Endothelial cell of umbilical vein (primary cell): Measurements from ENCODE around the gene DYNLT3. TPM values are rescaled to one million over a fixed set of nuclear protein-coding genes. Genes with fewer than 3 reads are reported as not detected.

Source experiments
- BruUV-seq: library from RNA; stranded (reverse); fragments of 400-500 nt; replicated peaks from 2 replicates; lab custom pipeline; 2021; lab: Mats Ljungman, UMichigan
- CTCF ChIA-PET: fragments of 300-600, 350-600 bp; sonication (Branson Sonifier 250); formaldehyde crosslinking; loops from one replicate; lab custom pipeline; 2021; ENCODE audit warnings: antibody characterized with exemption, inconsistent platforms; lab: Charles Lee
- POLR2A ChIA-PET: fragments of 300-600, 350-600 bp; sonication (Branson Sonifier 250); formaldehyde crosslinking; loops from one replicate; lab custom pipeline; 2021; ENCODE audit warnings: antibody characterized with exemption, inconsistent platforms; lab: Charles Lee
- DNase-seq: peaks from one replicate; pipeline ENCODE4 v3.0.0-alpha.2; 2011; ENCODE audit warnings: low read depth, low spot score
- FAIRE-seq: peaks from 2 replicates; lab custom pipeline; 2011; peaks lifted over from hg19 to GRCh38; lab: Jason Lieb, UNC
- H2AFZ ChIP-seq: 2 replicates; pipeline ENCODE4 v1.6.0; 2012; ENCODE audit warnings: low read depth, low read length, control low read depth, inconsistent platforms
- H3K27ac ChIP-seq: 2 replicates; pipeline ENCODE4 v1.5.1; 2011; ENCODE audit warnings: low read depth, mild to moderate bottlenecking, control low read depth, low read length, moderate library complexity; ENCODE audit not compliant: insufficient read depth
- H3K27me3 ChIP-seq, 2 experiments: 2 replicates each; pipeline versions ENCODE4 v1.6.0 to v1.6.1; 2011; ENCODE audit warnings: low read length in 2 of 2, mixed read lengths in 1 of 2; ENCODE audit not compliant: control insufficient read depth in 2 of 2, insufficient read depth in 2 of 2
- H3K36me3 ChIP-seq, 2 experiments: 2 replicates in 1 of 2; 3 replicates in 1 of 2; pipeline ENCODE4 v1.5.1; 2011; ENCODE audit warnings: low read length in 2 of 2, mild to moderate bottlenecking in 1 of 2, moderate library complexity in 1 of 2; ENCODE audit not compliant: control insufficient read depth in 2 of 2, insufficient read depth in 2 of 2; ENCODE audit errors: extremely low read depth in 1 of 2
- H3K4me1 ChIP-seq: 3 replicates; pipeline ENCODE4 v1.5.1; 2011; ENCODE audit warnings: mild to moderate bottlenecking, low read length; ENCODE audit not compliant: control insufficient read depth, insufficient read depth; ENCODE audit errors: extremely low read depth
- H3K4me2 ChIP-seq: 2 replicates; pipeline ENCODE4 v1.6.1; 2011; ENCODE audit warnings: low read length, control low read depth, mixed read lengths; ENCODE audit not compliant: insufficient read depth
- H3K4me3 ChIP-seq, 3 experiments: fragments of 200-600 bp in 1 of 3; sonication (generic), shearing (Covaris generic) in 1 of 3; replicated peaks in 1 of 3; 2 replicates each; pipeline ENCODE4 v1.5.1; 2011 to 2016; ENCODE audit warnings: control low read depth in 3 of 3, low read length in 3 of 3, mild to moderate bottlenecking in 2 of 3, inconsistent platforms in 1 of 3, low read depth in 1 of 3, moderate library complexity in 1 of 3; ENCODE audit not compliant: insufficient read depth in 1 of 3
- H3K79me2 ChIP-seq: 2 replicates; pipeline ENCODE4 v1.6.0; 2012; ENCODE audit warnings: low read length, inconsistent platforms; ENCODE audit not compliant: control insufficient read depth, insufficient read depth
- H3K9ac ChIP-seq: replicated peaks from 2 replicates; pipeline ENCODE3; 2011; ENCODE audit warnings: low read length, control low read depth; ENCODE audit not compliant: insufficient read depth; ENCODE audit errors: extremely low read depth
- H3K9me1 ChIP-seq: replicated peaks from 3 replicates; pipeline ENCODE4 v1.6.0; 2011; ENCODE audit warnings: mild to moderate bottlenecking, low read length; ENCODE audit not compliant: control insufficient read depth, insufficient read depth; ENCODE audit errors: extremely low read depth
- H3K9me3 ChIP-seq: replicated peaks from 2 replicates; pipeline ENCODE4 v1.5.1; 2012; ENCODE audit warnings: low read length, inconsistent platforms; ENCODE audit not compliant: control insufficient read depth, insufficient read depth
- H4K20me1 ChIP-seq: replicated peaks from 2 replicates; pipeline ENCODE3; 2011; ENCODE audit warnings: mild to moderate bottlenecking, low read length; ENCODE audit not compliant: control insufficient read depth, insufficient read depth; ENCODE audit errors: extremely low read depth
- EZH2 ChIP-seq: IDR thresholded peaks from 2 replicates; pipeline ENCODE4 v1.6.1; 2012; ENCODE audit warnings: borderline replicate concordance, low read depth, mild to moderate bottlenecking, moderate library complexity, low read length, inconsistent platforms; ENCODE audit not compliant: severe bottlenecking
- FOS ChIP-seq: IDR thresholded peaks from 2 replicates; pipeline ENCODE4 v1.6.1; 2011; ENCODE audit warnings: mild to moderate bottlenecking, low read length, moderate library complexity, borderline replicate concordance; ENCODE audit not compliant: insufficient read depth
- GATA2 ChIP-seq: IDR thresholded peaks from 2 replicates; pipeline ENCODE4 v1.7.0; 2011; ENCODE audit warnings: low read depth, mild to moderate bottlenecking, moderate library complexity, mixed read lengths, low read length; ENCODE audit not compliant: insufficient read length, insufficient read depth
- JUN ChIP-seq: IDR thresholded peaks from 2 replicates; pipeline ENCODE4 v1.6.1; 2011; ENCODE audit warnings: borderline replicate concordance, low read depth; ENCODE audit not compliant: insufficient read length, insufficient read depth
- MYC ChIP-seq: IDR thresholded peaks from one replicate; pipeline ENCODE4 v1.6.1; 2011; ENCODE audit warnings: mild to moderate bottlenecking, low read depth, low read length
- POLR2A ChIP-seq: IDR thresholded peaks from 2 replicates; pipeline ENCODE4 v1.6.1; 2012; ENCODE audit warnings: low read depth, mild to moderate bottlenecking, control low read depth, low read length
- POLR2AphosphoS5 ChIP-seq: IDR thresholded peaks from 2 replicates; pipeline ENCODE4 v1.6.1; 2012; ENCODE audit warnings: low read depth, mild to moderate bottlenecking, control low read depth, low read length, moderate library complexity; ENCODE audit not compliant: insufficient read depth
- dilution Hi-C: fragments of 300-500 bp; cut with MboI; formaldehyde crosslinking; loops from one replicate; pipeline ENCODE4 v1.15.0; 2019; ENCODE audit warnings: low sequenced_read_pairs; ENCODE audit not compliant: extremely low pct_ligation_motif_present
- intact Hi-C: fragments of 100-400 bp; cut with micrococcal nuclease; formaldehyde crosslinking; loops from one replicate; pipeline ENCODE4 v1.10.0; 2022
- polyA plus RNA-seq, 4 experiments: library from polyadenylated mRNA; depleted of rRNA in 3 of 4; stranded (reverse) in 3 of 4; unstranded in 1 of 4; fragments of >200 nt; gene quantifications; 2 replicates each; pipeline versions ENCODE4 v1.2.1 to v1.2.3, GENCODE V29; 2011 to 2012; ENCODE audit warnings: missing spikeins in 1 of 4
- total RNA-seq: library from RNA; stranded (reverse); gene quantifications from 2 replicates; pipeline ENCODE4 v1.2.3, GENCODE V29; 2021
- TF ChIP-seq, protein P1 (sequence below), 2 donors: IDR thresholded peaks; 1 replicate in 1 of 2; 2 replicates in 1 of 2; pipeline ENCODE4 v1.5.1; 2011; ENCODE audit warnings: low read length in 2 of 2, mild to moderate bottlenecking in 2 of 2, moderate library complexity in 2 of 2, control low read depth in 1 of 2, inconsistent platforms in 1 of 2, low read depth in 1 of 2; ENCODE audit not compliant: insufficient read depth in 1 of 2; ENCODE audit errors: extremely low read depth in 1 of 2
- TF ChIP-seq, protein P2 (sequence below): IDR thresholded peaks from 2 replicates; pipeline ENCODE4 v1.6.1; 2011; ENCODE audit not compliant: insufficient read depth, insufficient read length

DYNLT3 gene
- total and polyA plus RNA-seq, 2 donors (not counting 3 experiments of a cell fraction or from before 2014, with no cell fraction given): 9.3 to 22.8 TPM

DNA sequence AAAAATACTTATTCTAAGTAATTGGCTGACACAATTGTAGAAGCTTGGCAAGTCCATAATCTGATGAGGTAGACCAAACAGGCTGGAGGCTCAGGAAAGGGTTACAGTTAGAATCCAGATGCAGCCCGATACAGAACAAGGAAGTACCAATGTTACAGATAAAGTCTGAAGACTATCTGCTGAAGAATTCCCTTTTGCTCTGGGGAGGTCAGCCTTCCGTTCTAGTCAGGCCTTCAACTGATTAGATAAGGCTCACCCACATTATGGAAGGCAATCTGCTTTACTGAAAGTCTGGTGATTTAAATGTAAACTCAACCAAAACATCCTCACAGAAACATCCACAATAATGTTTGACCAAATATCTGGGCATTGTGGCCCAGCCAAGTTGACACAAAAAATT, 7.4 kb upstream of the DYNLT3 start:
- no peaks in the 10 kb centered on the region for H3K27me3 ChIP-seq
- H3K9me3 ChIP-seq: no peaks in the 10 kb centered on the region
- no peak for TF ChIP-seq GATA2
- TF ChIP-seq, protein P1, sequence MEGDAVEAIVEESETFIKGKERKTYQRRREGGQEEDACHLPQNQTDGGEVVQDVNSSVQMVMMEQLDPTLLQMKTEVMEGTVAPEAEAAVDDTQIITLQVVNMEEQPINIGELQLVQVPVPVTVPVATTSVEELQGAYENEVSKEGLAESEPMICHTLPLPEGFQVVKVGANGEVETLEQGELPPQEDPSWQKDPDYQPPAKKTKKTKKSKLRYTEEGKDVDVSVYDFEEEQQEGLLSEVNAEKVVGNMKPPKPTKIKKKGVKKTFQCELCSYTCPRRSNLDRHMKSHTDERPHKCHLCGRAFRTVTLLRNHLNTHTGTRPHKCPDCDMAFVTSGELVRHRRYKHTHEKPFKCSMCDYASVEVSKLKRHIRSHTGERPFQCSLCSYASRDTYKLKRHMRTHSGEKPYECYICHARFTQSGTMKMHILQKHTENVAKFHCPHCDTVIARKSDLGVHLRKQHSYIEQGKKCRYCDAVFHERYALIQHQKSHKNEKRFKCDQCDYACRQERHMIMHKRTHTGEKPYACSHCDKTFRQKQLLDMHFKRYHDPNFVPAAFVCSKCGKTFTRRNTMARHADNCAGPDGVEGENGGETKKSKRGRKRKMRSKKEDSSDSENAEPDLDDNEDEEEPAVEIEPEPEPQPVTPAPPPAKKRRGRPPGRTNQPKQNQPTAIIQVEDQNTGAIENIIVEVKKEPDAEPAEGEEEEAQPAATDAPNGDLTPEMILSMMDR (IDR thresholded peaks at IDR 0.05; ENCODE audit: extremely low read depth in 1 of 2, insufficient read depth in 1 of 2, low read depth in 1 of 2, low read length in 2 of 2): no peak
- TF ChIP-seq EZH2: no peak
- no peak for TF ChIP-seq POLR2A
- TF ChIP-seq MYC: no peak
- TF ChIP-seq, protein P2, sequence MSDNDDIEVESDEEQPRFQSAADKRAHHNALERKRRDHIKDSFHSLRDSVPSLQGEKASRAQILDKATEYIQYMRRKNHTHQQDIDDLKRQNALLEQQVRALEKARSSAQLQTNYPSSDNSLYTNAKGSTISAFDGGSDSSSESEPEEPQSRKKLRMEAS: no peak
- TF ChIP-seq JUN: no peak
- TF ChIP-seq FOS: no peak
- no peak for TF ChIP-seq POLR2AphosphoS5
- ChIA-PET POLR2A (no interaction called here), CTCF (no interaction called here)
- no peaks in the 10 kb centered on the region for H3K79me2 ChIP-seq
- no peaks in the 10 kb centered on the region for H4K20me1 ChIP-seq
- no peak overlapping the region for H2AFZ ChIP-seq
- H3K4me3 ChIP-seq: no peak overlapping the region
- H3K36me3 ChIP-seq: no peaks in the 10 kb centered on the region
- BruUV-seq: no TSS peak
- no peak overlapping the region for H3K9ac ChIP-seq
- DNase-seq (no peak), FAIRE-seq (no peak)
- H3K27ac ChIP-seq: no peak overlapping the region
- H3K4me1 ChIP-seq: no peaks in the 10 kb centered on the region
- intact Hi-C loops (no loop called here), dilution Hi-C loops (no loop called here)
- H3K9me1 ChIP-seq: no peaks in the 10 kb centered on the region
- no peak overlapping the region for H3K4me2 ChIP-seq
